GM12878 (cell line): ENCODE data around the gene ARHGDIA. TPM values are rescaled to one million over a fixed set of nuclear protein-coding genes. Genes with fewer than 3 reads are reported as not detected.

Experiments
- ATAC-seq: fragments of 200-7000 bp; cut with Tn5 transposase; 3 replicates; pipeline ENCODE4 v1.9.1; 2020; ENCODE audit warnings: mild to moderate bottlenecking, moderate library complexity
- BruUV-seq: library from RNA; stranded (reverse); fragments of 400-500 nt; replicated peaks from 2 replicates; lab custom pipeline; 2021; lab: Mats Ljungman, UMichigan
- CTCF ChIA-PET: fragments of 300-600 bp; sonication (Branson Sonifier 250); formaldehyde crosslinking; extraction: SDS; loops from one replicate; lab custom pipeline; 2021; ENCODE audit warnings: inconsistent platforms; lab: Yijun Ruan, JAX
- POLR2A ChIA-PET: fragments of 350-600 bp; formaldehyde crosslinking; extraction: SDS; loops from one replicate; lab custom pipeline; 2021; ENCODE audit warnings: inconsistent platforms; lab: Charles Lee
- RAD21 ChIA-PET: fragments of 300-600 bp; sonication (Branson Sonifier 250); formaldehyde crosslinking; loops from one replicate; lab custom pipeline; 2023; ENCODE audit warnings: antibody characterized with exemption; ENCODE audit not compliant: unreplicated experiment; lab: Charles Lee
- SMC1A ChIA-PET: fragments of 300-600 bp; sonication (Branson Sonifier 250); formaldehyde crosslinking; loops from one replicate; lab custom pipeline; 2023; ENCODE audit not compliant: unreplicated experiment, uncharacterized antibody; lab: Charles Lee
- DNase-seq: peaks from one replicate; pipeline ENCODE4 v3.0.0-alpha.2; 2011; ENCODE audit warnings: low read depth, low spot score
- FAIRE-seq: peaks from 3 replicates; lab custom pipeline; 2011; peaks lifted over from hg19 to GRCh38; lab: Jason Lieb, UNC
- H2AFZ ChIP-seq: 2 replicates; pipeline ENCODE4 v1.6.0; 2011; ENCODE audit warnings: low read depth, low read length, control low read depth; ENCODE audit not compliant: control insufficient read depth
- H3K27ac ChIP-seq: 2 replicates; pipeline ENCODE4 v1.5.1; 2011; ENCODE audit warnings: control low read depth; ENCODE audit not compliant: control insufficient read depth, insufficient read depth
- H3K27me3 ChIP-seq, 2 experiments: replicated peaks in 1 of 2; 2 replicates each; pipeline versions ENCODE4 v1.6.0 to v1.6.1; 2011; ENCODE audit warnings: low read length in 1 of 2; ENCODE audit not compliant: control insufficient read depth in 2 of 2, insufficient read depth in 2 of 2
- H3K36me3 ChIP-seq, 2 experiments: 2 replicates each; pipeline ENCODE4 v1.5.1; 2011; ENCODE audit warnings: low read length in 1 of 2; ENCODE audit not compliant: control insufficient read depth in 2 of 2, insufficient read depth in 2 of 2
- H3K4me1 ChIP-seq: 2 replicates; pipeline ENCODE4 v1.6.1; 2011; ENCODE audit warnings: mild to moderate bottlenecking, low read length, moderate library complexity, mixed read lengths; ENCODE audit not compliant: control insufficient read depth, insufficient read depth
- H3K4me2 ChIP-seq: 2 replicates; pipeline ENCODE4 v1.6.0; 2011; ENCODE audit warnings: control low read depth; ENCODE audit not compliant: control insufficient read depth, insufficient read depth
- H3K4me3 ChIP-seq: fragments of 200-600 bp; sonication (generic); 2 replicates; pipeline ENCODE4 v1.5.1; 2016
- H3K79me2 ChIP-seq: 2 replicates; pipeline ENCODE4 v1.6.0; 2011; ENCODE audit warnings: low read length; ENCODE audit not compliant: control insufficient read depth, insufficient read depth
- H3K9ac ChIP-seq: 2 replicates; pipeline ENCODE4 v1.8.0; 2011; ENCODE audit warnings: low read length, control low read depth, mixed read lengths; ENCODE audit not compliant: control insufficient read depth, insufficient read depth
- H3K9me3 ChIP-seq: replicated peaks from 3 replicates; pipeline ENCODE4 v1.5.1; 2011; ENCODE audit warnings: mild to moderate bottlenecking, low read length; ENCODE audit not compliant: control insufficient read depth, insufficient read depth
- H4K20me1 ChIP-seq: 2 replicates; pipeline ENCODE4 v1.6.0; 2011; ENCODE audit not compliant: control insufficient read depth, insufficient read depth
- NR2C1 ChIP-seq: fragments of 450-650 bp; IDR thresholded peaks from 2 replicates; pipeline ENCODE4 v1.6.1; 2017; ENCODE audit warnings: antibody characterized with exemption, mild to moderate bottlenecking, moderate library complexity
- POLR2A ChIP-seq: IDR thresholded peaks from 2 replicates; pipeline ENCODE4 v1.6.1; 2011; ENCODE audit warnings: low read depth, mild to moderate bottlenecking, low read length
- RUNX3 ChIP-seq: IDR thresholded peaks from 2 replicates; pipeline ENCODE4 v1.6.1; 2012; ENCODE audit warnings: low read length, inconsistent platforms
- SREBF2 ChIP-seq: IDR thresholded peaks from 2 replicates; pipeline ENCODE4 v1.6.1; 2012; ENCODE audit warnings: mild to moderate bottlenecking, low read length
- SUPT20H ChIP-seq: IDR thresholded peaks from 2 replicates; pipeline ENCODE4 v1.6.1; 2011; ENCODE audit warnings: low read depth, mild to moderate bottlenecking, low read length, moderate library complexity, borderline replicate concordance; ENCODE audit not compliant: control insufficient read depth
- TCF12 ChIP-seq: IDR thresholded peaks from 2 replicates; pipeline ENCODE4 v1.6.1; 2011; ENCODE audit warnings: low read depth, mild to moderate bottlenecking, low read length
- YBX1 ChIP-seq: fragments of 450-650 bp; IDR thresholded peaks from 2 replicates; pipeline ENCODE4 v1.6.1; 2016; ENCODE audit warnings: antibody characterized with exemption
- ZNF274 ChIP-seq: IDR thresholded peaks from one replicate; pipeline ENCODE4 v1.8.0; 2011; ENCODE audit not compliant: insufficient read length, insufficient read depth
- ZNF384 ChIP-seq: IDR thresholded peaks from 2 replicates; pipeline ENCODE4 v1.6.1; 2012; ENCODE audit warnings: low read depth, mild to moderate bottlenecking, low read length, improper control_type of control experiment, borderline replicate concordance
- WGBS: methylation state at CpG from one replicate; pipeline ENCODE4 v1.1.6; 2016; ENCODE audit warnings: low lambda C conversion rate; ENCODE audit not compliant: insufficient replicate concordance, insufficient coverage; ENCODE audit errors: missing lambda C conversion rate; 5-methylcytosine and 5-hydroxymethylcytosine counted together
- in situ Hi-C: fragments of 300-500 bp; cut with MboI; formaldehyde crosslinking; loops from 9 replicates; pipeline ENCODE4 v1.14.3; 2018; ENCODE audit warnings: mixed read lengths
- intact Hi-C: fragments of 100-400 bp; cut with micrococcal nuclease; formaldehyde crosslinking; loops from one replicate; pipeline ENCODE4 v1.14.2; 2022; ENCODE audit not compliant: unreplicated experiment
- polyA plus RNA-seq, 11 experiments: library from polyadenylated mRNA; depleted of rRNA in 4 of 11; unstranded in 6 of 11; stranded (reverse) in 5 of 11; fragments of >200 nt; fragmentation: Nextera tagmentation in 4 of 11; fragmentation: Illumina TruSeq in 1 of 11; extraction: Ambion mirVana in 4 of 11; extraction: Trizol in 1 of 11; gene quantifications; 1 replicate in 1 of 11; 2 replicates in 10 of 11; pipeline versions ENCODE4 v1.2.1 to v1.2.3, GENCODE V29; 2011 to 2016; ENCODE audit warnings: inconsistent platforms in 2 of 11, missing spikeins in 2 of 11, low read depth in 1 of 11
- total RNA-seq, 4 experiments: library from RNA; depleted of rRNA in 3 of 4; stranded (reverse); fragments of >200 nt in 3 of 4; fragmentation: Illumina TruSeq in 1 of 4; extraction: Trizol in 1 of 4; gene quantifications; 2 replicates each; pipeline versions ENCODE4 v1.2.1 to v1.2.3, GENCODE V29; 2013 to 2021
- TF ChIP-seq, protein P1 (sequence below), 3 experiments: IDR thresholded peaks in 2 of 3; conservative IDR thresholded peaks in 1 of 3; 2 replicates each; pipeline ENCODE4 v1.5.1; 2011; ENCODE audit warnings: low read depth in 3 of 3, low read length in 3 of 3, mild to moderate bottlenecking in 3 of 3, control low read depth in 2 of 3, moderate library complexity in 2 of 3, inconsistent platforms in 1 of 3, mixed read lengths in 1 of 3; ENCODE audit not compliant: control insufficient read depth in 2 of 3, insufficient read depth in 1 of 3; ENCODE audit errors: extremely low read depth in 1 of 3

ARHGDIA gene
- total and polyA plus RNA-seq, 10 of the 15 experiments (the other 5 are each of a cell fraction or from before 2014, with no cell fraction given): 17.9 to 552 (median 169) TPM

DNA sequence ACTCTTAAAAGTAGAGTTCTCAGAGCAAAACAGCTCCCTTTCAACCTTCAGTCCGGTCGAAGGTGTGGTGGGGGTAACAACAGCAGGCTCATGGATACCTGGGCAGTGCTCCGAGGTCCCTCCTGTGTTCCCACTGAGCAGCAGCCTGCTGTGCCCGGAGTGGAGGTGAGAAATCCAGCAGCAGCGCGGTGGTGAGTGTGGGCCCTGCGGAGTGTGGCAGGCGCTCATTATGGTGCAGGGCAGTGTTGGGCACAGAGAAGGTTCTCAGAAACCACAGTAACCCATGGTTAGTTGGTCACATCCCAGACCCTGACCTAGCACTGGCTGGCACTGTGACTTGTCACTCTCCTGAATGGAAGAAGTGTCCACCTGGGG lies 5.8 kb downstream of the ARHGDIA start:
- WGBS: 94% methylated on average over 8 of the region's 8 CpGs
- H3K36me3 ChIP-seq: peaks cover 11 to 24% of the 10 kb centered on the region in 2 experiments; a peak in 3 of 4 replicates
- ATAC-seq (no peak), FAIRE-seq (no peak), DNase-seq (no peak)
- H3K9me3 ChIP-seq: no peaks in the 10 kb centered on the region
- no peak overlapping the region for H3K4me3 ChIP-seq
- TF ChIP-seq RUNX3 (no peak), NR2C1 (no peak)
- ChIA-PET POLR2A (no interaction called here), RAD21 (no interaction called here), CTCF (interaction anchor here (1.0 kb wide), 2 partner anchors 9 to 52 kb away, joined by 3 read pairs; no protein-coding TSS in a partner anchor), SMC1A (interaction anchor here (0.6 kb wide), 1 partner anchor 156 kb away, joined by 3 read pairs; no protein-coding TSS in a partner anchor)
- peaks cover 69% of the 10 kb centered on the region for H3K79me2 ChIP-seq
- peaks cover 13% of the 10 kb centered on the region for H3K4me1 ChIP-seq
- no TSS peak for BruUV-seq
- intact Hi-C loops (no loop called here), in situ Hi-C loops (no loop called here)
- no peak overlapping the region for H3K4me2 ChIP-seq
- H2AFZ ChIP-seq: no peak overlapping the region
- no peaks in the 10 kb centered on the region for H3K27me3 ChIP-seq
- no peak overlapping the region for H3K9ac ChIP-seq
- H3K27ac ChIP-seq: no peak overlapping the region
- H4K20me1 ChIP-seq: 0 out of 2 replicates have a peak, but pooled peaks cover 3% of the 10 kb centered on the region

DNA sequence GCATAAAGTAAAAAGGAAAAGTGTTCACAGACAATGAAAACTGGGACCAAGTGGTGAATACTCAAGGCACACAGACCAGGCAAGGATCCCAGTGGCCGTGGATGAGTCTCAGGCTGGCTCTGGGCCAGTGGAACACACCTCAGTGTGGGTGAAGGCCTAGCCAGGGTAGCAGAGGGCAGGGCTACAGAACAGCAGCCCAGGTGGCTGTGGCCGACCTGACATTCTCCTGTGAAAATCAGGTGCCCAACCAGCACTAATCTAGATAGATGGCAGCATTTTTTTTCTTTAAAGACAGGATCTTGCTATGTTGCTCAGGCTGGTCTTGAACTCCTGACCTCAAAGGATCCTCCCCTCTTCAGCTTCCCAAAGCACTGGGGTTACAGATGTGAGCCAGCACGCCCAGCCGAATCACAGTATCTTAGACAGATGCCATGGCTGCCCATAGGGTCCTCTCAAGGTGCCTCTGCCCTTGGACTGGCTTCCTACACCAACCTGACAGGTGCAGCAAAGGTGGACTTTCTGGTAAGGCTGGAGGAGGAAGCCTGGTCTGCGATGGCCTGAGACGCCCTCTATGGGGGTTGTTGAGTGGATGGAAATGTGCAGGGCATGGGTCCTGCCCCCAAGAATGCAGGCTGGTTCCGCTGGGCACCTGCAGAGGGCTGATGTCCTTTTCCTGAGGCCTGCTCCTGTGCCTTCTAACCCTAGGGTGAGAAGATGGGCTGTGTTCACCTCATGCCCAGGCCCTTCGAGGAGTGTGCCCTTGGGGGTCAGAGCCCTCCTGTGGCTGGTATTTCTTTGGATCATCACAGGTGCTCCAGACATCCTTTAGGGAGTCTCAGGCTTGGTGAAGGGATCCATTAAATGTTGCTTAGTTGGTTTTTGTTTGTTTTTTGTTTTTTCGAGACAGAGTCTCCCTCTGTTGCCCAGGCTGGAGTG lies 7.0 kb downstream of the ARHGDIA start:
- intact Hi-C loops: loop anchor here (5.0 kb wide), 1 partner anchor 158 kb away; the partner anchor contains the start of genes CENPX and LRRC45
- TF ChIP-seq, protein P1, sequence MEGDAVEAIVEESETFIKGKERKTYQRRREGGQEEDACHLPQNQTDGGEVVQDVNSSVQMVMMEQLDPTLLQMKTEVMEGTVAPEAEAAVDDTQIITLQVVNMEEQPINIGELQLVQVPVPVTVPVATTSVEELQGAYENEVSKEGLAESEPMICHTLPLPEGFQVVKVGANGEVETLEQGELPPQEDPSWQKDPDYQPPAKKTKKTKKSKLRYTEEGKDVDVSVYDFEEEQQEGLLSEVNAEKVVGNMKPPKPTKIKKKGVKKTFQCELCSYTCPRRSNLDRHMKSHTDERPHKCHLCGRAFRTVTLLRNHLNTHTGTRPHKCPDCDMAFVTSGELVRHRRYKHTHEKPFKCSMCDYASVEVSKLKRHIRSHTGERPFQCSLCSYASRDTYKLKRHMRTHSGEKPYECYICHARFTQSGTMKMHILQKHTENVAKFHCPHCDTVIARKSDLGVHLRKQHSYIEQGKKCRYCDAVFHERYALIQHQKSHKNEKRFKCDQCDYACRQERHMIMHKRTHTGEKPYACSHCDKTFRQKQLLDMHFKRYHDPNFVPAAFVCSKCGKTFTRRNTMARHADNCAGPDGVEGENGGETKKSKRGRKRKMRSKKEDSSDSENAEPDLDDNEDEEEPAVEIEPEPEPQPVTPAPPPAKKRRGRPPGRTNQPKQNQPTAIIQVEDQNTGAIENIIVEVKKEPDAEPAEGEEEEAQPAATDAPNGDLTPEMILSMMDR (IDR thresholded peaks at IDR 0.05 in 2 of 3, conservative IDR thresholded peaks at IDR 0.05 in 1 of 3; ENCODE audit: control insufficient read depth in 2 of 3, extremely low read depth in 1 of 3, insufficient read depth in 1 of 3, low read depth in 3 of 3, low read length in 3 of 3): peak in 1 of 3 experiments; percentile 0; a peak in 1 of 6 replicates
- no peak for TF ChIP-seq YBX1
- no peak for TF ChIP-seq SUPT20H
- TF ChIP-seq ZNF274: no peak
- TF ChIP-seq NR2C1: no peak
- TF ChIP-seq ZNF384: no peak
- TF ChIP-seq POLR2A: peak; percentile 64
- no peak for TF ChIP-seq TCF12
- TF ChIP-seq SREBF2: no peak

More for the DNA sequence above, 7.0 kb downstream of the ARHGDIA start:
- no peak overlapping the region for H3K4me3 ChIP-seq
- no peak for ATAC-seq
- no TSS peak for BruUV-seq
- no peak for FAIRE-seq
- ChIA-PET CTCF (no interaction called here), RAD21 (no interaction called here), POLR2A (interaction anchor here (0.6 to 1.0 kb wide), 4 partner anchors 63 to 161 kb away, joined by 3 read pairs; partner anchors contain the start of gene PYCR1), SMC1A (interaction anchor here (0.6 to 1.8 kb wide), 3 partner anchors 8 to 157 kb away, joined by 3 to 5 read pairs (median 3); no protein-coding TSS in a partner anchor)
- in situ Hi-C loops: no loop called here
- H3K4me1 ChIP-seq: peaks cover 14% of the 10 kb centered on the region
- 0 out of 2 replicates have a peak, but pooled peaks cover 3% of the 10 kb centered on the region for H4K20me1 ChIP-seq
- H3K36me3 ChIP-seq: peaks cover 11 to 17% of the 10 kb centered on the region in 2 experiments
- H3K79me2 ChIP-seq: peaks cover 69% of the 10 kb centered on the region
- no peak overlapping the region for H2AFZ ChIP-seq
- no peak overlapping the region for H3K9ac ChIP-seq
- no peak for DNase-seq
- 82% methylated on average over 9 of the region's 9 CpGs for WGBS
- H3K27me3 ChIP-seq: no peaks in the 10 kb centered on the region
- H3K9me3 ChIP-seq: no peaks in the 10 kb centered on the region
- H3K27ac ChIP-seq: no peak overlapping the region
- H3K4me2 ChIP-seq: peak overlapping the region; percentile 83; the same call in 1 of the 2 replicates
